Suppressor macrophage treated with lipopolysaccharide for 1 hour (primary cell): ENCODE data around the gene IQGAP2.

Experiments
- DNase-seq, 3 donors: peaks; one replicate each; pipeline ENCODE4 v3.0.0-alpha.2; 2020 to 2022

The IQGAP2 gene

DNA sequence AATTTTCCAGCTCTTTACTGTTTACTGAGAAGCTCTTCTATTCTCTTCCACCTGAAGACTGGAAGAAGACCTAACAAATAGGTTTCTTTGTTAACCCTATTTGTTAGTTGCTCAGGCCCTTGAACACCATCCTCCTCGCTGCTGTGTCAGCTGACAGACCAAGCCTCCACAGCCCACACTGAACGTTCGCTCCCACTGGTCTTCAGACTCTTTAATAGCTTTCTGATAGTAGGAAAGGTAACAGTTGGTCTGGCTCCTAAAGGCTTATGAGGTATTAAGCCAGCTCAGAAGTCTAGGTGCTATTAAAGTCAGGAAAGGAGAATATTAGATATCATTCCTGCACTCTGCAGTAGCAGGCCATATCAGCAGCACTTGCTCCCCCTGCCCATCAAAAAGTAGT, 289.6 kb downstream of the IQGAP2 start:
- no peak for DNase-seq

DNA sequence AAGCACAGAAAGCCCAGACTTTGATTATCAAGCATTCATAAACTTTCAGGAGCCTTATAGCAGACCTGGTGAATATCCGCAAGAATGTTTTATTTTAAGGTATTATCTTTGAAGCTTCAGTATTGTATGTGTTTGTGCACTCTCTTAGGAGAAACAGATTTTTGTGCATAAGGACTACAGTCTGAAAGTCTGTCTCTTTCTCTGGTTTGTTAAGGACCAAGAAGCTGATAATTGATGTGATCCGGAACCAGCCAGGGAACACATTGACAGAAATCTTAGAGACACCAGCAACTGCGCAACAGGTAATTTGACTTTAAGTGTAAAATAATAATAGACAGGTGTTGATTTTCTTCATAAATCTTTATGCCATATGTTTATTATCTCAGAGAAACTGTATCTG, 290.1 kb downstream of the IQGAP2 start:
- no peak for DNase-seq

GRCh38 chr5:76694317-76694716, 291.2 kb downstream of the IQGAP2 start:
- no peak for DNase-seq

DNA sequence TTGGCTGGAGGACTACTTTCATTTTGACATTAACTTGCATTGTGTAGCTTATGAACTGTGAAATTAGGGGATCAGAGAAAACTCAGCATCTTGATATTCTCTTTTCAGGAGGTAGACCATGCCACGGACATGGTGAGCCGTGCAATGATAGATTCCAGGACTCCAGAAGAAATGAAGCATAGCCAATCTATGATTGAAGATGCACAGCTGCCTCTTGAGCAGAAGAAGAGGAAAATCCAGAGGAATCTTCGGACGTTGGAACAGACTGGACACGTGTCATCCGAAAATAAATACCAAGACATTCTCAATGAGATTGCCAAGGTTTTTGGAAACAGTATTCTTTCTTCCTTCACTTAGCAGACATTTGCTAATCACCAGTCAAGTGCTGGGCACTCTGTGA, 292.3 kb downstream of the IQGAP2 start:
- DNase-seq, result no peak

GRCh38 chr5:76696251-76696650, 293.2 kb downstream of the IQGAP2 start:
- no peak for DNase-seq

GRCh38 chr5:76697670-76698069, 294.6 kb downstream of the IQGAP2 start:
- DNase-seq, result no peak

DNA sequence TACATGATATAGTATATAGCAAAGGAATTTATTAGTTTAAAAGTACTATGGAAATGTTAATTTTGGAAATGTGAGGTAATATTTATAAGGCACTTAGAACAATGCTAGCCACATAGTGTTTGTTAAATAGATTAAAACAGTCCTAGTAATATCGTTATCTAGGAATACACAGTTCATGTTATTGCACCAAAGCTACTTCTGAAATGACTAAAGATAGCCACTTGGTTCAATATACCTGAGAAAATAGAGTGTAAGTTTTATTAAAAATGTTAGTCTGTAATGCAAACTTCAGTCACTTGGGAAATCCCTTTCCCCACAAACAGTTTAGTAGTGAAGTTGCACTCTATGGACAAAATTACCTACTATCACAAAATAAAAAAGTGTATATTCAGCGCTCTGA, 297.5 kb downstream of the IQGAP2 start:
- no peak for DNase-seq

GRCh38 chr5:76701298-76701697, 298.2 kb downstream of the IQGAP2 start:
- DNase-seq, result no peak

- no peak for DNase-seq
These were observed 300.6 kb downstream of the IQGAP2 start for GRCh38 chr5:76703707-76704106.

DNA sequence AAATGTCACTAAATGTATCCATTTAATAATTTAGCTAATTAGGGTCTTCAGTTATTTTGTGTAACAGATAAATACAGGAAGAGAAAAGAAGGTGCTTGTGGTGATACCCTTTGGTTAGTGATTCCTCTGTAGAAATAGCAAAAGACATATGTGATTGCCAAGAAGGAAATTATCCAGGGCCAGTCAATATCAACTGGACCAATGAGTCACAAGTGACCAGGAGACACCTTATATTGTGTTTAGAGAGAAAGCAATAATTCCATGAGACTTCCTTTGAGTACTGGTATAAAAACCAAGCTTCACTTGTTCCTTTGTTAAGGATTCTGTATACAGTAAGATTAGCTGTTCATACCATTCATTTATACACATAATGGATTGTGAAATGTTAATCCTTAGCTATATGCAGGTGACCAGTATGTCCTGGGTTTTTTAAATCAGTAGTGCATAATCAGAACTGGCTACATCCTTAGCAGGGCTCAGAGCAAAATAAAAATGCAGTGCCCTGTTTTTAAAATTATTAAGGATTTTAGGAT, 301.1 kb downstream of the IQGAP2 start:
- DNase-seq, result no peak

- DNase-seq, result peak; percentile 41 to 73 (median 69)
These were observed 302.5 kb downstream of the IQGAP2 start for GRCh38 chr5:76705574-76705973.

- no peak for DNase-seq
These were observed 306.7 kb downstream of the IQGAP2 start for GRCh38 chr5:76709762-76710161.

GRCh38 chr5:76710991-76711390, 307.9 kb downstream of the IQGAP2 start:
- DNase-seq, result no peak

- peak in 2 of 3 donors; percentile 38 to 51 for DNase-seq
These were observed 311.8 kb downstream of the IQGAP2 start for GRCh38 chr5:76714751-76715485.

DNA sequence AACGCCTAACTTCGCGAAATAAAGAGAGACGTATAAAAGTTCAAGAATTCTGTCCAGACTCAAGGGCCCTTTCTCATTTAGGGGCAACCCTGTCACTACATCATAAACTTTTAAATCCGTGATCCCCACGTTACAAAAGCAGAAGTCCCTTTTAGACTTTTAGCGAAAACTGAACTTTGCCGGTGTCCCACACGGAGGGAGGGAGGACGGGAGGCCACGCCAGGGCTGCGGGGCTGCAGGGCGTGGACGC, 312.3 kb downstream of the IQGAP2 start:
- DNase-seq, result peak in 1 of 3 donors; percentile 30

DNA sequence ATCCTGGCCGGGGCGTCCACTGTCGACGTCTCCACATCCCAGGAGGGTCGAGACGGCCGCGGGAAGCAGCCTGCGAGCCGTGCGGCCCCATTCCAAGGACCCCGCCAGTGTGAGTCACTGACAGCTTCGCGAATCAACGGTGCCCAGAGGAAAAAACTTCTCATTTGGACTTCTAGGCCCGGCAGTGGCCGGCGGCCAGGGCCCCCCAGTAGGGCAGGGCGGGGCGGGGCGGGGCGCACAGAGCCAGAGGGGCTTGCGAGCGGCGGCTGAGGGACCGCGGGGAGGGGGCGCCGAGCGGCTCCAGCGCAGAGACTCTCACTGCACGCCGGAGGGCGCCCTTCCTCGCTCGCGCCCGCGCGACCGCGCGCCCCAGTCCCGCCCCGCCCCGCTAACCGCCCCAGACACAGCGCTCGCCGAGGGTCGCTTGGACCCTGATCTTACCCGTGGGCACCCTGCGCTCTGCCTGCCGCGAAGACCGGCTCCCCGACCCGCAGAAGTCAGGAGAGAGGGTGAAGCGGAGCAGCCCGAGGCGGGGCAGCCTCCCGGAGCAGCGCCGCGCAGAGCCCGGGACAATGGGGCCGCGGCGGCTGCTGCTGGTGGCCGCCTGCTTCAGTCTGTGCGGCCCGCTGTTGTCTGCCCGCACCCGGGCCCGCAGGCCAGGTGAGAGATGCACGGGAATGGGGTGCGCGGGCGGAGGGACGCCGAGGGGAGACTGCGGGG, 312.8 kb downstream of the IQGAP2 start, which contains the start of gene F2R:
Gene F2R, plus strand, starts transcription at position 391 of the 720 bp plus-strand sequence. Its CDS starts 182 bp downstream, at position 573.
- DNase-seq, result peak; percentile 41 to 77 (median 48)

DNA sequence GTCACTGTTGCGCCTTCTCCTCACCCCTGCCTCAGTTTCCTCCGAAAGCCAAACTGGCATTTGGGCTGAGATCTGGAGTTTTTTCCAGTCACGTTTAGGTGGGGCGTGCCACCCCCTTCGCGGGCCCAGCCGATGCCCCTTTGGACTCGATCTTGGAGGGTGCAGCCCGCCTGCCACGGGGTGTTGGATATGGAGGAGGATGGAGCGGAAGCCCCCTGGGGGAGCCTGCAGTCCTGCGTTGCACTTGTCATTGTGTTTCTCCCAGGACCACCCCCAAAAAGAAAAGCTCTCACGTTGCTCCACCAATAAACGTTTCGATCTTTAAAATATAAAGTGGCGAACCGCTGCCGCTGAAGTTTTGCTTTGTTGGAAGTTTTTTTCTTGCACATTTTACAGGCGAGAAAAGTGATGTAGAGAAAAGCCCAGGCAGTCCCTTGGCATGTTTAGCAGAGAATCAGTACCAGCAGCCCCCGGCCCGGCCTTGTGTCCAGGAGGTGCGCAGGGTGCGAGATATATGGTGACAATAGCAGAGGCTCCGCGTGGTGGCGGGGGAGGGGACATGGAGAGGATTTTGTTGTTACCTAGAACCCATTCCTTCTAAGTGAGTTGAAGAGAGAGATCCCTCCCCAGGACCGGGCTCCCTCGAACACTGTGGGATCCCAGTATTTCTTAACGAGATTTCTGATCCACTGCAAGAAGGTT, 313.5 kb downstream of the IQGAP2 start:
- DNase-seq, result peak in 1 of 3 donors; percentile 20

GRCh38 chr5:76717222-76718083, 314.4 kb downstream of the IQGAP2 start:
- no peak for DNase-seq

DNA sequence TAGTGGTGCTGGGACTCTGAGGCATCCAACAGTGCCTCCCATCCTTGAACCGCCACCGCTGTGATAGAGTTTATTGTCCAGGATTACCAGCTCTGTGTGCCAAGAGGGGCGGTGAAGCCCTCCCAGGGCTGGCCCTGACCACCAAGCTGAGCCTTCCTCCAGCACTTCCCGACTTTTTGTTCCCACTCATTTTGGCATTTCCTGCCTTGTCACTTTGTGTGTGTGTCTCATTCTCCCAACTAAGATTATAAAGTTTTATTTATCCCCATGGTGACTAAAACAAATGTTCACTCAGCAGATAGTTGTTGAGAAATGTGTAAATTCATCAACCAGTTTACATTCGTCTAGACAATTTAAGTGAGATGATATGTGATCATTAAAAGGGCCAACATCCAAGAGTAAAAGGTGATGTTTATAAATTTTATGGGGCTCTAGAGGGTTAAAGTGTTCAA, 315.3 kb downstream of the IQGAP2 start:
- no peak for DNase-seq

GRCh38 chr5:76718880-76719279, 315.8 kb downstream of the IQGAP2 start:
- no peak for DNase-seq

- DNase-seq, result peak; percentile 68 to 78 (median 73)
These were observed 318.0 kb downstream of the IQGAP2 start for GRCh38 chr5:76720988-76721569.

- no peak for DNase-seq
These were observed 320.2 kb downstream of the IQGAP2 start for GRCh38 chr5:76723266-76723665.
